Measurements from ENCODE around the gene COMMD6.

COMMD6 gene

DNA sequence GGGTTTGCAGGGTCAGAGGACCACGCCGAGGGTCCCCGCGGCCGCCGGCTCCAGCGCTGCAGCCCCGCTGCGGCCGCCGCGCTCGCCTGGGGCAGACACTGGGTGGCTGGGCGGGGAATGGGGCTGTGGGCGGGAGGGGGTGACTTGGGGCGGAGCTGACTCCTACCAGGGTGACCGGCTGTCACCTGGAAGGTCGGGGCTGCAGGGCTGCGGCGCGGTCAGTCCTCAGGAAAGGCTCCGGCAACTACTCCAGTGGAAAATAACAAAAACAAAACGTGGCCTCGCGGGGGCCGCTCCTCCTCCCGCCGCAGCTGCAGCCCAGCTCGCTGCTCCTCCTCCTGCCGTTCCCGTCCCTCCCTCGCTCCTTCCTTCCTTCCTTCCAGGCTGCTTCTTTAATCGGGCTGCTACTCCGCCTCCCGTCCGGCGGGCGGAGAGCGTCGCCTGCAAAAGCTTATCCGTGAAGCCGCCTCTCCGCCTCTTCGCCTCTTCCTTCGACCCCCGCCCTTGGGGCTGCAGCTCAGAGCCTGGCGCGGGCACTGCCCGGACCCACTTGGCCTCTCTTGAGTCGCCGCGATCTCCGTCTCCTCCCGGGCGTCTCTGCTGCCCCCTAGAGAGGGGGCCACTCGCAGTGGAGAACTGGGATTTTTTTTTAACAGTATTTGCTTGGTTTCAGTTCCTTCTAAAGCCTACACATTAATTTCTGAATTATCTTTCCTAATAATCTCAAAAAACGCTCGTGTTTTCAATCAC, 55.4 kb downstream of the COMMD6 start, which contains the start of gene TBC1D4:
Gene TBC1D4, minus strand, starts transcription at position 100 of the 750 bp plus-strand sequence. CDS start 402 bp downstream, outside the sequence.
- DNase-seq, result peak; percentile 39

DNA sequence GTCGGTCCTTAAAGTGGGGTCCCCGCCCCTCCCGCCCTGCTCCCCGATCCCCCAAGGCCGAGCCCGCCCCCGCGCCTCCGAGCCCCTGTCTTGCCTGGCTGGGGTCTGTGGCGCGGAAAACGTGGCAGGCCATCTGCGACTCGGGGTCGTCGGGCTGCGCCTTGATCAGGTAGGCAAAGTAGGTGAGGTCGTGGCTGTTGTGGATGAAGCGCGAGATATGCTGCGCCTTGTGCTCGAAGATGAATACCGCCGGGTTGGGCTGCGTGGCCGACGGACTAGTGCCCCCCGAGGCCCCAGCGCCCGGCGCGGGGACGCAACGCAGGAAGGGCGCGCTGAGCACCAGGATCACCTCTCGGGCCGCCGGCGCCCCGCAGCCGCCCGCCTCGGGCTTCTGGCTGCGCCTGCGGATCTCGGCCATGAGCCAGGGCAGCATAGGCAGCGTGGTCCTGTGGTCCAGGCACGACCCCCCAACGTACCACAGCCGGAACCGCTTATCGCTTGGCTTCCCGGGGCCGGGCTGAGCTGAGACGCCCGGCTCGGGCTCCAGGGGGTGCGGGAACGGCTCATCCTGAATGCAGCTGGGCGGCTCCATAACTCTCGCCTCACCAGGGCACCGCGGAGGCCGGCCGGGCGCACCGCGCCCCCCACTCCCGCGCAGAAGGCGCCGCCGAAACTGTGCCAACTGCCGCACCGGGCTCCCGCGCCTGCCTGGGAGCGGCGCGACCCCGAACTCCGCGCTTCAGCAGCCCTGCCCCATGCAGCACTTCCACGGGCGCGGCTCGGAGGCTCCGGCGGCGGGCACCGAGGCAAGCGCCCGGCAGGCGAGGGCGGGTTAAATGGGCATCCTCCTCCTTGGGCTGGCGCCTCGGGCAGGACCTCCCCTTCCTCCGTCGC, 56.2 kb downstream of the COMMD6 start:
- peak; percentile 28 for DNase-seq

DNA sequence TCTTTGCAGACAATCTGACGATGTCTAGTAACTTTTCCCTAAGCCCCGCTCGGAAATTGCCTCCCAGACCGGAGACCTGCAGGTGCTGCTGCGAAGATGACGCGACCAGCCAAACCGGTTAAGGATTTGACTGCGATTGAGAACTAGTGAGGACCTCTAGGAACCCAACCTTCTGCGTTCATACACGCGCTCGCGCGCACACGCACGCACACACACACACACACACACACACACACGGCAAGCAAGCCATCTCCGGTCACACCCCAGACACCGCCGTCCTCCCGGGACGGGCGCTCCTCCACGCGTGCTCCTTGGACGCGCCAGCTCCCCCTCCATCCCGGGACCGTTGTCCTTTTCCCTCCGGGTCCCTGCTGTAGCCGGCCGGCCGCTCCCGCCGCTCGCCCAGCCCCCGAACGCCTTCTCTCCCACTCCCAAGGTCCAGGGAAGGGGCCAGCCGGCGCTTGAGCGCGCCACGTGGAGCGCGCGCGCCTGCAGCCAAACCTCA, 56.9 kb downstream of the COMMD6 start:
- peak; percentile 12 for DNase-seq

DNA sequence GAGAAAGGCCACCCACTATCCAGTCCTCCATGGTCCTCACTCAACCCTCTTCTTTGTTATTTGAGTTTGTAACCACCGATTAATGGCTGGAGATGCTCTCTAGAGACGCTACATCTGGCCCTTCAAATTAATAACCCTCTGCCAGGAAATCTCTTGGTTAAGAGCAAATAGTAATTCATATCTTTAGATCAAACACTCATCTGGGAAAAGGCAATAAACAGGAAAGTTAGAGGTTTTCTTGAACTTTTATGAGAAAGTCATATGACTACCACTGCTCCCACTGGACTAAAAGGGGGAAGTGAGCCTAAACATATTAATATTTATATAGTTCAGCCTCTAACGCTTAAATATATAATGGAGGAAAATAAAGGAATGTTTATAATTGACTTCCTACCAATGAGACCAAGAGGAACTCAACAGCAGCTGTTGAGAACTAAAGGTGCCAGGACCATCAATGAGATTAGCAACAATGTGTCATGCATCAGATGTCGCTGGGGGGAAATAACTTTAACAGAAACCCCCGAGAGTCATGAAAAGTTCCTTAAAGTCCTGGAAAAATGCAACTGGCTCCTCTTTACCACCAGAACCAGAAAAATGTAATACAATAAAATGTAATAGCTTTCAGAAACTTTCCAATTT, 58.4 kb downstream of the COMMD6 start:
- DNase-seq, result no peak

DNA sequence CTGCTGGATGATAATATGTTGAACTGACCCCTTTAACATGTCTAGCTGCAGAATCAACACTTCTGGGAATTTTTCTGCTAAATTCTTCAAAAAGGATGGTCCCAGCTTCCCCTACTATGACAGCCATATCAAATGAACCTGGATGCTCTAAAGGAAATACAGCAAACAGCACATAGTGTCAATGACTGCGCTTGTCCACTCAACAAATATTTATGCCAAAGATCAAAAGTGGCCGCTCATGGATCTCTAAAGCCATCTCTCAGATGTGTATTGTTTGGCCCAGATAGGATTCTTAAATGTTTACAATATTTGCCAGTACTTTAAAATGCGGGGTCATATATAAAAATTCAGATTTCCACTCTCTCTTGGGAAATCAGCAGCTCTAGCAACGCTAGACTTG, 59.0 kb downstream of the COMMD6 start:
- DNase-seq, result no peak

All from activated naive CD4-positive, alpha-beta T cell treated with anti-CD3 and anti-CD28 coated beads, Interleukin-2, amount 50 U/mL, for 16 hours (primary cell).